WTC11 (cell line): ENCODE results near the gene GHRHR. TPM values are rescaled to one million over a fixed set of nuclear protein-coding genes. Genes with fewer than 3 reads are reported as not detected.

Experiments used
- ATAC-seq: fragments of 200-7000 bp; cut with Tn5 transposase; 2 replicates; pipeline ENCODE4 v1.10.0; 2021; ENCODE audit warnings: mild to moderate bottlenecking, moderate library complexity
- CTCF ChIA-PET: fragments of 300-600 bp; sonication (Branson Sonifier 250); formaldehyde crosslinking; loops from one replicate; lab custom pipeline; 2021; ENCODE audit warnings: antibody characterized with exemption; lab: Charles Lee
- POLR2A ChIA-PET: fragments of 350-600 bp; sonication (Branson Sonifier 250); formaldehyde crosslinking; loops from one replicate; lab custom pipeline; 2021; ENCODE audit warnings: antibody characterized with exemption; lab: Charles Lee
- DNase-seq: peaks from one replicate; pipeline ENCODE4 v3.0.0; 2021; ENCODE audit warnings: low spot score
- H3K27ac Mint-ChIP-seq: 2 replicates; pipeline ENCODE4 v1.8.0; 2021; ENCODE audit warnings: mixed read lengths
- H3K27me3 Mint-ChIP-seq: 2 replicates; pipeline ENCODE4 v1.8.0; 2021; ENCODE audit warnings: low read depth, mild to moderate bottlenecking, moderate library complexity, mixed read lengths
- H3K36me3 Mint-ChIP-seq: 2 replicates; pipeline ENCODE4 v1.8.0; 2021; ENCODE audit warnings: mixed read lengths
- H3K4me1 Mint-ChIP-seq: 2 replicates; pipeline ENCODE4 v1.8.0; 2022; ENCODE audit warnings: mixed read lengths
- H3K4me3 Mint-ChIP-seq: 2 replicates; pipeline ENCODE4 v1.8.0; 2021; ENCODE audit warnings: mild to moderate bottlenecking, moderate library complexity, mixed read lengths
- H3K9me3 Mint-ChIP-seq: 2 replicates; pipeline ENCODE4 v1.8.0; 2021; ENCODE audit warnings: mixed read lengths
- ARID4B ChIP-seq: sonication (generic); formaldehyde crosslinking; IDR thresholded peaks from 2 replicates; pipeline ENCODE4 v1.8.0; 2023; ENCODE audit warnings: missing genetic modification reagents, mild to moderate bottlenecking, borderline replicate concordance
- ATF1 ChIP-seq: sonication (generic); formaldehyde crosslinking; IDR thresholded peaks from 2 replicates; pipeline ENCODE4 v1.8.1; 2023; ENCODE audit warnings: mild to moderate bottlenecking, moderate library complexity, missing genetic modification reagents
- ATF6 ChIP-seq: sonication (generic); formaldehyde crosslinking; IDR thresholded peaks from 2 replicates; pipeline ENCODE4 v1.8.1; 2023; ENCODE audit warnings: mild to moderate bottlenecking, missing genetic modification reagents
- CREB1 ChIP-seq: sonication (generic); formaldehyde crosslinking; IDR thresholded peaks from 2 replicates; pipeline ENCODE4 v1.8.0; 2023; ENCODE audit warnings: mild to moderate bottlenecking, missing genetic modification reagents
- ESRRA ChIP-seq: sonication (generic); formaldehyde crosslinking; IDR thresholded peaks from 2 replicates; pipeline ENCODE4 v1.8.1; 2022; ENCODE audit warnings: mild to moderate bottlenecking, missing genetic modification reagents, borderline replicate concordance
- ETV6 ChIP-seq: sonication (generic); formaldehyde crosslinking; IDR thresholded peaks from 2 replicates; pipeline ENCODE4 v1.8.1; 2022; ENCODE audit warnings: mild to moderate bottlenecking, missing genetic modification reagents
- KAT7 ChIP-seq: sonication (generic); formaldehyde crosslinking; IDR thresholded peaks from 2 replicates; pipeline ENCODE4 v1.8.1; 2023; ENCODE audit warnings: missing genetic modification reagents, mild to moderate bottlenecking, borderline replicate concordance
- MXD4 ChIP-seq: fragments of 250-450 bp; sonication (Bioruptor Pico); IDR thresholded peaks from 2 replicates; pipeline ENCODE4 v1.8.0; 2021; ENCODE audit warnings: mild to moderate bottlenecking, moderate library complexity, borderline replicate concordance
- NFATC4 ChIP-seq: fragments of 250-450 bp; sonication (Bioruptor Pico); IDR thresholded peaks from 2 replicates; pipeline ENCODE4 v1.9.0; 2021; ENCODE audit warnings: mild to moderate bottlenecking
- SP1 ChIP-seq: sonication (generic); formaldehyde crosslinking; conservative IDR thresholded peaks from 2 replicates; pipeline ENCODE4 v1.8.1; 2022; ENCODE audit warnings: missing genetic modification reagents
- STAT6 ChIP-seq: sonication (generic); formaldehyde crosslinking; conservative IDR thresholded peaks from 2 replicates; pipeline ENCODE4 v1.8.1; 2023; ENCODE audit warnings: mild to moderate bottlenecking, low read depth, missing genetic modification reagents, moderate library complexity
- TCF7 ChIP-seq: sonication (generic); formaldehyde crosslinking; IDR thresholded peaks from 2 replicates; pipeline ENCODE4 v1.8.0; 2022; ENCODE audit warnings: mild to moderate bottlenecking, low read depth, missing genetic modification reagents, moderate library complexity
- USF1 ChIP-seq: sonication (generic); formaldehyde crosslinking; IDR thresholded peaks from 2 replicates; pipeline ENCODE4 v1.8.0; 2022; ENCODE audit warnings: mild to moderate bottlenecking, missing genetic modification reagents
- USF2 ChIP-seq: sonication (generic); formaldehyde crosslinking; IDR thresholded peaks from 2 replicates; pipeline ENCODE4 v1.8.1; 2023; ENCODE audit warnings: mild to moderate bottlenecking, missing genetic modification reagents, moderate library complexity
- ZBTB21 ChIP-seq: sonication (generic); formaldehyde crosslinking; IDR thresholded peaks from 2 replicates; pipeline ENCODE4 v1.8.1; 2023; ENCODE audit warnings: mild to moderate bottlenecking, missing genetic modification reagents, borderline replicate concordance
- ZBTB43 ChIP-seq: sonication (generic); formaldehyde crosslinking; IDR thresholded peaks from 2 replicates; pipeline ENCODE4 v1.8.1; 2023; ENCODE audit warnings: mild to moderate bottlenecking, missing genetic modification reagents
- ZNF219 ChIP-seq: sonication (generic); formaldehyde crosslinking; IDR thresholded peaks from 2 replicates; pipeline ENCODE4 v1.8.0; 2023; ENCODE audit warnings: missing genetic modification reagents, mild to moderate bottlenecking, borderline replicate concordance
- ZNF232 ChIP-seq: sonication (generic); formaldehyde crosslinking; IDR thresholded peaks from 2 replicates; pipeline ENCODE4 v1.8.0; 2022; ENCODE audit warnings: mild to moderate bottlenecking, missing genetic modification reagents
- ZNF263 ChIP-seq: sonication (generic); formaldehyde crosslinking; IDR thresholded peaks from 2 replicates; pipeline ENCODE4 v1.8.1; 2022; ENCODE audit warnings: low read depth, mild to moderate bottlenecking, moderate library complexity, missing genetic modification reagents
- ZSCAN18 ChIP-seq: fragments of 250-450 bp; sonication (Bioruptor Pico); IDR thresholded peaks from 2 replicates; pipeline ENCODE4 v2.1.2; 2022; ENCODE audit warnings: mild to moderate bottlenecking, moderate library complexity
- total RNA-seq: library from RNA; stranded (reverse); gene quantifications from 3 replicates; pipeline ENCODE4 v1.2.3, GENCODE V29; 2021

Gene GHRHR
- total RNA-seq, 1 experiment from 2014 or later = 5.0 TPM

- TF ChIP-seq USF1 (CRISPR knock-in tag) (no peak), MXD4 (CRISPR knock-in tag) (no peak), SP1 (no peak), NFATC4 (no peak), ZSCAN18 (CRISPR knock-in tag) (no peak), ZBTB43 (no peak), ZNF219 (no peak), ZNF232 (no peak), ATF6 (CRISPR knock-in tag) (no peak)
- Mint-ChIP-seq H3K4me3 (no peak overlapping the region), H3K27ac (no peak overlapping the region), H3K36me3 (peaks cover 8% of the 10 kb centered on the region), H3K27me3 (no peaks in the 10 kb centered on the region), H3K9me3 (peaks cover 15% of the 10 kb centered on the region), H3K4me1 (peaks cover 7% of the 10 kb centered on the region)
- DNase-seq (no peak), ATAC-seq (no peak)
- CTCF ChIA-PET = interaction anchor here (1.0 to 1.6 kb wide), 2 partner anchors 38 to 120 kb away, joined by 3 to 6 read pairs; no protein-coding TSS in a partner anchor
- POLR2A ChIA-PET = no interaction called here
These were observed 38.5 kb downstream of the GHRHR start for GRCh38 chr7:31002256-31002655.

- no peak overlapping the region for H3K4me3 Mint-ChIP-seq
- ATAC-seq = no peak
- peaks cover 8% of the 10 kb centered on the region for H3K36me3 Mint-ChIP-seq
- ChIA-PET POLR2A (no interaction called here), CTCF (interaction anchor here (1.6 to 1.7 kb wide), 2 partner anchors 20 to 119 kb away, joined by 6 to 10 read pairs; no protein-coding TSS in a partner anchor)
- H3K4me1 Mint-ChIP-seq = peaks cover 7% of the 10 kb centered on the region
- no peak overlapping the region for H3K27ac Mint-ChIP-seq
- no peak for DNase-seq
- H3K9me3 Mint-ChIP-seq = peaks cover 15% of the 10 kb centered on the region
- H3K27me3 Mint-ChIP-seq = no peaks in the 10 kb centered on the region
- TF ChIP-seq USF2 (CRISPR knock-in tag) (no peak), ESRRA (no peak), ZSCAN18 (CRISPR knock-in tag) (no peak), ZNF263 (no peak), TCF7 (CRISPR knock-in tag) (no peak), ETV6 (CRISPR knock-in tag) (no peak), STAT6 (CRISPR knock-in tag) (no peak), ATF1 (CRISPR knock-in tag) (no peak), KAT7 (no peak), ZBTB21 (CRISPR knock-in tag) (no peak), ARID4B (CRISPR knock-in tag) (no peak), CREB1 (CRISPR knock-in tag) (no peak)
These were observed 39.3 kb downstream of the GHRHR start for GRCh38 chr7:31003097-31003496.
